Measurements from ENCODE around the gene CAPSL. TPM values are rescaled to one million over a fixed set of nuclear protein-coding genes. Genes with fewer than 3 reads are reported as not detected.

Gene CAPSL
- total and polyA plus RNA-seq, 2 of the 8 experiments (the other 6 are each of a cell fraction or from before 2014, with no cell fraction given), result not detected

GRCh38 chr5:35876454-35876853, 62.0 kb downstream of the CAPSL start:
- Histone ChIP-seq H3K14ac (ENCODE audit: insufficient read length) (no peak overlapping the region), H3K18ac (ENCODE audit: extremely low read depth, low read length) (no peak overlapping the region), H3K9ac (replicated peaks in 1 of 4; ENCODE audit: extremely low read depth in 1 of 4, low read depth in 3 of 4, low read length in 3 of 4) (peak overlapping the region in 1 of 4 experiments; percentile 34; a peak in 1 of 7 replicates), H2BK20ac (ENCODE audit: low read length) (no peak overlapping the region), H4K8ac (ENCODE audit: extremely low read depth, insufficient read depth, low read length) (no peak overlapping the region), H2BK12ac (ENCODE audit: low read depth, low read length) (no peak overlapping the region), H3K4ac (replicated peaks; ENCODE audit: insufficient read length, low read depth, low read length) (no peak overlapping the region), H2BK5ac (ENCODE audit: low read depth, low read length) (no peak overlapping the region), H3K4me2 (ENCODE audit: insufficient read depth in 1 of 2, low read depth in 2 of 2, low read length in 2 of 2) (no peak overlapping the region), H2BK15ac (ENCODE audit: low read length) (no peak overlapping the region), H3K36me3 (ENCODE audit: control insufficient read depth in 2 of 4, insufficient read depth in 4 of 4, low read length in 3 of 4) (no peaks in the 10 kb centered on the region), H3K4me1 (replicated peaks in 1 of 4; ENCODE audit: control insufficient read depth in 3 of 4, insufficient read depth in 4 of 4, low read length in 3 of 4) (no peaks in the 10 kb centered on the region), H3K56ac (replicated peaks; ENCODE audit: insufficient read length, low read depth, low read length) (no peak overlapping the region), H2AFZ (ENCODE audit: low read length) (no peak overlapping the region), H3K79me2 (ENCODE audit: control insufficient read depth in 1 of 2, insufficient read depth in 2 of 2, low read length in 2 of 2) (no peaks in the 10 kb centered on the region), H3K27me3 (replicated peaks in 1 of 4; ENCODE audit: control insufficient read depth in 3 of 4, extremely low read depth in 1 of 4, insufficient read depth in 3 of 4, low read length in 3 of 4) (no peaks in the 10 kb centered on the region), H3K9me3 (ENCODE audit: insufficient read depth in 2 of 2, low read depth in 1 of 2, low read length in 1 of 2) (no peaks in the 10 kb centered on the region), H4K20me1 (replicated peaks in 1 of 2; ENCODE audit: control insufficient read depth in 1 of 2, insufficient read depth in 2 of 2, low read length in 2 of 2) (no peaks in the 10 kb centered on the region), H3K23ac (ENCODE audit: insufficient read length) (no peak overlapping the region), H3K27ac (ENCODE audit: low read depth, low read length) (no peak overlapping the region), H4K91ac (replicated peaks; ENCODE audit: insufficient read length, low read length) (no peak overlapping the region), H2AK5ac (ENCODE audit: low read depth, low read length) (no peak overlapping the region), H3K79me1 (ENCODE audit: low read depth, low read length) (no peaks in the 10 kb centered on the region), H2BK120ac (replicated peaks; ENCODE audit: low read depth, low read length) (no peak overlapping the region), H3K4me3 (ENCODE audit: extremely low read depth in 1 of 4, insufficient read depth in 2 of 4, low read depth in 3 of 4, low read length in 4 of 4) (no peak overlapping the region), H3K23me2 (ENCODE audit: low read depth, low read length) (no peaks in the 10 kb centered on the region), H4K5ac (ENCODE audit: insufficient read length, low read depth, low read length) (no peak overlapping the region)
- WGBS, 2 experiments (ENCODE audit: extremely low coverage in 1 of 2, insufficient coverage in 1 of 2, insufficient read length in 1 of 2, insufficient replicate concordance in 2 of 2, low coverage in 1 of 2, low lambda C conversion rate in 2 of 2, missing lambda C conversion rate in 1 of 2), result 100% methylated on average over 2 of the region's 2 CpGs; no CpG with 5 or more reads in 1 of the 2 experiments
- FAIRE-seq (no peak), DNase-seq (ENCODE audit: low read depth in 1 of 2, low spot score in 2 of 2) (no peak)
- POLR2A ChIA-PET (ENCODE audit: partially characterized antibody), result no interaction called here
- CTCF ChIA-PET (ENCODE audit: partially characterized antibody), result interaction anchor here (1.9 kb wide), 1 partner anchor 11 kb away, joined by 4 read pairs; no protein-coding TSS in a partner anchor
- TF ChIP-seq POLR2AphosphoS5 (IDR thresholded peaks at IDR 0.05; ENCODE audit: low read depth, low read length) (no peak), MAFK (IDR thresholded peaks at IDR 0.05; ENCODE audit: low read depth, low read length) (no peak), TCF12 (IDR thresholded peaks at IDR 0.05; ENCODE audit: low read depth, low read length) (no peak), SIRT6 (IDR thresholded peaks at IDR 0.05; ENCODE audit: low read length) (no peak), SP1 (IDR thresholded peaks at IDR 0.05; ENCODE audit: low read depth, low read length) (no peak), FOSL1 (IDR thresholded peaks at IDR 0.05; ENCODE audit: insufficient read depth, low read depth, low read length) (no peak), ZNF274 (IDR thresholded peaks at IDR 0.05; ENCODE audit: borderline replicate concordance, extremely low read depth, low read length) (no peak), HDAC6 (IDR thresholded peaks at IDR 0.05; ENCODE audit: low read depth, low read length) (no peak), CHD2 (IDR thresholded peaks at IDR 0.05; ENCODE audit: low read length) (no peak), CEBPB (IDR thresholded peaks at IDR 0.05; ENCODE audit: low read depth, low read length) (no peak), SP4 (IDR thresholded peaks at IDR 0.05; ENCODE audit: low read length) (no peak), JUN (IDR thresholded peaks at IDR 0.05; ENCODE audit: low read depth, low read length) (no peak), TAF1 (IDR thresholded peaks at IDR 0.05; ENCODE audit: low read depth, low read length) (no peak)
